SK-N-SH (cell line): Measurements from ENCODE around the gene KIF6. TPM values are rescaled to one million over a fixed set of nuclear protein-coding genes. Genes with fewer than 3 reads are reported as not detected.

Experiments
- CTCF ChIA-PET: fragments of 300-600, 350-600 bp; formaldehyde crosslinking; extraction: SDS; loops from one replicate; lab custom pipeline; 2021; lab: Yijun Ruan, JAX
- POLR2A ChIA-PET: fragments of 350-600 bp; sonication (Branson Sonifier 250); formaldehyde crosslinking; extraction: SDS; loops from one replicate; lab custom pipeline; 2020; ENCODE audit warnings: antibody characterized with exemption, inconsistent platforms; lab: Yijun Ruan, JAX
- DNase-seq: peaks from one replicate; pipeline ENCODE4 v3.0.0; 2012
- H2AFZ ChIP-seq: fragments of 200-600 bp; sonication (generic); 2 replicates; pipeline ENCODE4 v1.8.1; 2016; ENCODE audit warnings: antibody characterized with exemption, mild to moderate bottlenecking, low read depth
- H3F3A ChIP-seq: fragments of 200-600 bp; sonication (generic); replicated peaks from 2 replicates; pipeline ENCODE3; 2016; ENCODE audit warnings: antibody characterized with exemption, mild to moderate bottlenecking; ENCODE audit not compliant: insufficient read depth
- H3K27ac ChIP-seq, 2 experiments: fragments of 200-500 bp in 1 of 2; fragments of 200-600 bp in 1 of 2; sonication (Bioruptor generic) in 1 of 2; sonication (generic), shearing (Covaris generic) in 1 of 2; 2 replicates each; pipeline versions ENCODE4 v1.5.1 to v1.6.1; 2014 to 2016; ENCODE audit warnings: low read depth in 2 of 2, inconsistent platforms in 1 of 2, low read length in 1 of 2, mild to moderate bottlenecking in 1 of 2, mixed read lengths in 1 of 2
- H3K27me3 ChIP-seq: fragments of 200-600 bp; sonication (generic), shearing (Covaris generic); 2 replicates; pipeline ENCODE4 v1.6.1; 2016; ENCODE audit warnings: mixed run types; ENCODE audit not compliant: insufficient read depth
- H3K36me3 ChIP-seq, 2 experiments: fragments of 200-500 bp in 1 of 2; fragments of 200-600 bp in 1 of 2; sonication (Bioruptor generic) in 1 of 2; sonication (generic) in 1 of 2; replicated peaks in 1 of 2; 2 replicates each; pipeline versions ENCODE3 to v1.5.1; 2014 to 2016; ENCODE audit warnings: low read length in 1 of 2, mild to moderate bottlenecking in 1 of 2; ENCODE audit not compliant: insufficient read depth in 2 of 2, control insufficient read depth in 1 of 2
- H3K4me1 ChIP-seq, 2 experiments: fragments of 200-500 bp in 1 of 2; fragments of 200-600 bp in 1 of 2; sonication (Bioruptor generic) in 1 of 2; sonication (generic), shearing (Covaris generic) in 1 of 2; 2 replicates each; pipeline versions ENCODE4 v1.5.1 to v1.6.1; 2014 to 2016; ENCODE audit warnings: low read depth in 1 of 2, low read length in 1 of 2, mixed run types in 1 of 2; ENCODE audit not compliant: insufficient read depth in 2 of 2, control insufficient read depth in 1 of 2
- H3K4me2 ChIP-seq: fragments of 200-600 bp; sonication (generic), shearing (Covaris generic); 2 replicates; pipeline ENCODE4 v1.6.1; 2017; ENCODE audit warnings: mixed run types
- H3K4me3 ChIP-seq, 2 experiments: fragments of 200-500 bp in 1 of 2; fragments of 200-600 bp in 1 of 2; sonication (Bioruptor generic) in 1 of 2; sonication (generic), shearing (Covaris generic) in 1 of 2; 2 replicates each; pipeline versions ENCODE4 v1.5.1 to v1.8.1; 2014 to 2016; ENCODE audit warnings: low read depth in 2 of 2, inconsistent platforms in 1 of 2, low read length in 1 of 2, mild to moderate bottlenecking in 1 of 2, mixed read lengths in 1 of 2, moderate library complexity in 1 of 2
- H3K79me2 ChIP-seq: fragments of 200-600 bp; sonication (generic); 2 replicates; pipeline ENCODE4 v1.8.1; 2017; ENCODE audit warnings: mild to moderate bottlenecking; ENCODE audit not compliant: insufficient read depth
- H3K9ac ChIP-seq: fragments of 200-600 bp; sonication (generic); 2 replicates; pipeline ENCODE4 v1.6.1; 2017; ENCODE audit warnings: mixed run types
- H3K9me2 ChIP-seq: fragments of 200-600 bp; sonication (generic); 2 replicates; pipeline ENCODE4 v1.6.1; 2017; ENCODE audit warnings: mixed run types
- H3K9me3 ChIP-seq: fragments of 200-600 bp; sonication (generic); 2 replicates; pipeline ENCODE4 v1.6.1; 2017; ENCODE audit warnings: mixed run types, mild to moderate bottlenecking, moderate library complexity
- H4K20me1 ChIP-seq: fragments of 200-600 bp; sonication (generic); 2 replicates; pipeline ENCODE4 v1.6.1; 2017; ENCODE audit warnings: mild to moderate bottlenecking, mixed run types; ENCODE audit not compliant: insufficient read depth
- CTCF ChIP-seq: fragments of 200-600 bp; sonication (generic); IDR thresholded peaks from 2 replicates; pipeline ENCODE4 v1.6.1; 2017; ENCODE audit warnings: antibody characterized with exemption, mild to moderate bottlenecking, moderate library complexity
- EZH2phosphoT487 ChIP-seq: fragments of 200-600 bp; sonication (generic); IDR thresholded peaks from 2 replicates; pipeline ENCODE4 v1.6.1; 2017; ENCODE audit warnings: low read depth, mixed run types, mild to moderate bottlenecking, antibody characterized with exemption, moderate library complexity, borderline replicate concordance
- FOSL2 ChIP-seq: IDR thresholded peaks from 2 replicates; pipeline ENCODE4 v1.4.0; 2012; ENCODE audit warnings: low read depth, mild to moderate bottlenecking, moderate library complexity, borderline replicate concordance
- GATA2 ChIP-seq: sonication (generic); formaldehyde crosslinking; IDR thresholded peaks from 2 replicates; pipeline ENCODE4 v1.5.0; 2020; ENCODE audit warnings: mild to moderate bottlenecking, missing genetic modification reagents
- MAX ChIP-seq: IDR thresholded peaks from 2 replicates; pipeline ENCODE4 v1.4.0; 2012; ENCODE audit warnings: low read depth
- PBX3 ChIP-seq: IDR thresholded peaks from 2 replicates; pipeline ENCODE4; 2012
- RFX5 ChIP-seq: IDR thresholded peaks from 2 replicates; pipeline ENCODE4 v1.6.1; 2012; ENCODE audit warnings: mild to moderate bottlenecking, improper control_type of control experiment, low read length
- SMC3 ChIP-seq: IDR thresholded peaks from 2 replicates; pipeline ENCODE4 v1.6.1; 2012; ENCODE audit warnings: low read depth, low read length, improper control_type of control experiment
- TEAD4 ChIP-seq: IDR thresholded peaks from 2 replicates; pipeline ENCODE4 v1.4.0; 2012; ENCODE audit warnings: mild to moderate bottlenecking, borderline replicate concordance; ENCODE audit not compliant: insufficient read depth
- USF2 ChIP-seq: fragments of 150-350 bp; IDR thresholded peaks from 2 replicates; pipeline ENCODE4 v1.6.1; 2017; ENCODE audit warnings: antibody characterized with exemption, low read length, low read depth, borderline replicate concordance
- YY1 ChIP-seq: IDR thresholded peaks from 2 replicates; pipeline ENCODE4 v1.4.0; 2012; ENCODE audit warnings: low read depth, mild to moderate bottlenecking
- ZBTB33 ChIP-seq: IDR thresholded peaks from 2 replicates; pipeline ENCODE4 v1.4.0; 2012; ENCODE audit warnings: low read depth, borderline replicate concordance
- WGBS: methylation state at CpG from one replicate; pipeline ENCODE4 v1.1.6; 2017; ENCODE audit warnings: low lambda C conversion rate; 5-methylcytosine and 5-hydroxymethylcytosine counted together
- polyA plus RNA-seq, 3 experiments: library from polyadenylated mRNA; depleted of rRNA; stranded (reverse); fragments of >200 nt; gene quantifications; 2 replicates each; pipeline ENCODE4 v1.2.3, GENCODE V29; 2012

KIF6 gene
- polyA plus RNA-seq, 1 of the 3 experiments (the other 2 are of a cell fraction) = 0.13 TPM

GRCh38 chr6:39565956-39566355 is 159.3 kb downstream of the KIF6 start:
- no peak overlapping the region for H3K4me3 ChIP-seq
- no peaks in the 10 kb centered on the region for H3K4me1 ChIP-seq
- WGBS = 30% methylated on average over 1 of the region's 1 CpG
- TF ChIP-seq USF2 (no peak), GATA2 (CRISPR knock-in tag) (no peak), EZH2phosphoT487 (no peak), ZBTB33 (no peak), MAX (no peak), PBX3 (no peak), CTCF (no peak), RFX5 (no peak), YY1 (no peak), TEAD4 (no peak), FOSL2 (no peak), SMC3 (no peak)
- no peaks in the 10 kb centered on the region for H3F3A ChIP-seq
- H3K27ac ChIP-seq = no peak overlapping the region
- no peak for DNase-seq
- ChIA-PET CTCF (no interaction called here), POLR2A (no interaction called here)
- H3K9ac ChIP-seq = no peak overlapping the region
- H3K79me2 ChIP-seq = no peaks in the 10 kb centered on the region
- H3K9me3 ChIP-seq = no peaks in the 10 kb centered on the region
- no peaks in the 10 kb centered on the region for H3K36me3 ChIP-seq
- H3K27me3 ChIP-seq = no peaks in the 10 kb centered on the region
- H3K4me2 ChIP-seq = no peak overlapping the region
- H3K9me2 ChIP-seq = no peaks in the 10 kb centered on the region
- no peaks in the 10 kb centered on the region for H4K20me1 ChIP-seq
- H2AFZ ChIP-seq = no peak overlapping the region
